OCI-M2 (cell line): ENCODE measurements around the gene TAF1B.

Experiments
- DNase-seq: peaks from one replicate; lab custom pipeline; 2025; ENCODE audit not compliant: unreplicated experiment; lab: John Stamatoyannopoulos, UW

TAF1B gene

DNA sequence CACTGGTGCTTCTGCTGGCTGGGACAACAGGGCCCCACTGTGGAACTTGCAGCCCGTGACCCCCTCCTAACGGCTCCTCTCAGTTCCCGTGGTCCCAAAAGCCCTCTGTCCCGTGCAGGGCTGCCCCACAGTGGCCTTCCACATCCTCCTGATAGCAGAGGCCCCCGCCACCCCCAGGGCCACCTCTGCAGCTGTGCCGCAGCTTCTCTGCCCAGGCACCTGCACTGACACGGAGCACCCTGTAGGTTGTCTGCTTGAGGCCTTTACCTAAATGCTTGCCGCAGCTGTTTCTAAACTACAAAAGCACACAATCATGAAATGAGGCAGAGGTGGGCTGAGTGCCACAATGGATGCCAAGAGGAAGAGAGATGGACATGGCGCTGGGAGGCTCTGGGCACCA is 94.7 kb downstream of the TAF1B start:
- no peak for DNase-seq

GRCh38 chr2:9939587-9940485 is 96.6 kb downstream of the TAF1B start:
- no peak for DNase-seq

- DNase-seq, result no peak
Measured at GRCh38 chr2:9941196-9941995, 98.1 kb downstream of the TAF1B start.

- DNase-seq, result no peak
Measured at GRCh38 chr2:9941996-9942390, 98.7 kb downstream of the TAF1B start.

DNA sequence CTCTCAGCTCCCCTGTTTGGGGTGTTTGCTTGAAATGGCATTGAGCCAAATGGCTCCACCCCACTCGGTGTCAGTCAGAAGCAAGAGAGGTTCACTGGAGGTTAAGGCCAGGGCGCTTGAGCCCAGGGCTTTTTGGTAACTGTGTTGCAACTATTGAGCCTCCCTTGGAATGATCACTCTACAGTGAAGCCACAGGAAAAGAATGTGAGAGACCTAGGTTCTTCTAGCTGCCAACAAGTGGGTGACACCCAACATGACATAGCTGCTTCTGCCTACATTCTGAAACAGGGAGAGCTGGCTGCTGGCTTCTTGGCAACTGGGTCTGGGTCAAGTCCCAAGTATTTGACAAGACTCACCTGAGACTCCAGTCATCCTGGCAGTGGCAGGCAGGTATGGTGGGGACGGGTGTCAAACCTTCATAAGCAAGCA is 101.1 kb downstream of the TAF1B start:
- DNase-seq, result no peak

- DNase-seq, result no peak
Measured at GRCh38 chr2:9945596-9945995, 102.3 kb downstream of the TAF1B start.

DNA sequence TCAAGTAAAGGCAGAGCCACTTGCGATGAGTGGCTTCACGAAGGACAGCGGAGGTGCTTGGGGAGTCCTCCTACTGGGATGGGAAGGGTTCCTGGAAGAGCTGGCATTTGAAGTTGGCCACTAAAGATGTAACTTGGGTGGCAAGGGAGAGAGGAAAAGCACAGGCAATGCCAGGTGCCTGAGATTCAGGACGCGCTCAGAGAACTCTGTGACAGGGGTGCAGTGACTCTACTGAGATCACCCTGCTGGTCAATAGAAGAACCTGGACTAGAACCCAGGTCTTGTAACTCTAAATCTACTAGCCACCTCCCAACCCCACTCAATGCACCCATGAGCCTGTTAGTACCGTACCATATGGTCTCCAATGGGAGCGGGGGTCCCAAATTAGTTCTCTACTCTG is 102.8 kb downstream of the TAF1B start:
- no peak for DNase-seq

- no peak for DNase-seq
Measured at GRCh38 chr2:9946818-9947217, 103.5 kb downstream of the TAF1B start.

DNA sequence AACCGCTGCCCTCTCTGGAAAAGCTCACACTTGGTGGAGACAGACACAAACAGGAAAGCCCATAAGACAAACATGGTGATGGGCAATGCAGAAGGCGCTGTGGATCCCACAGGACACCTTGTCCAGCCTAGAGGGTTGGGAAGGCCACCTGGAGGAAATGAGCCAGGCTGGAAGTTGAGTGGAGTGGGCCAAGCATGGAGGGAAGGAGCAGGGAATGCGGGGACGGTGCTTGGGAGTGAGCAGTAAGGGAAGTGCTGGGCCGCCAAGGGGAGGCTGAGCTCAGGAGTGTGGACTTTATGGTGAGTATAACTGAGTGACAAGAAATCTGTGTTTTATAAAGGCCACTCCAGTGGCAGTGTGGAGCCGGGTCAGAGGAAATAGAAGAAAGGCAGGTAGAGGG is 105.4 kb downstream of the TAF1B start:
- DNase-seq, result no peak

- no peak for DNase-seq
Measured at GRCh38 chr2:9949239-9949991, 106.1 kb downstream of the TAF1B start.

- no peak for DNase-seq
Measured at GRCh38 chr2:9949992-9950520, 106.8 kb downstream of the TAF1B start.

DNA sequence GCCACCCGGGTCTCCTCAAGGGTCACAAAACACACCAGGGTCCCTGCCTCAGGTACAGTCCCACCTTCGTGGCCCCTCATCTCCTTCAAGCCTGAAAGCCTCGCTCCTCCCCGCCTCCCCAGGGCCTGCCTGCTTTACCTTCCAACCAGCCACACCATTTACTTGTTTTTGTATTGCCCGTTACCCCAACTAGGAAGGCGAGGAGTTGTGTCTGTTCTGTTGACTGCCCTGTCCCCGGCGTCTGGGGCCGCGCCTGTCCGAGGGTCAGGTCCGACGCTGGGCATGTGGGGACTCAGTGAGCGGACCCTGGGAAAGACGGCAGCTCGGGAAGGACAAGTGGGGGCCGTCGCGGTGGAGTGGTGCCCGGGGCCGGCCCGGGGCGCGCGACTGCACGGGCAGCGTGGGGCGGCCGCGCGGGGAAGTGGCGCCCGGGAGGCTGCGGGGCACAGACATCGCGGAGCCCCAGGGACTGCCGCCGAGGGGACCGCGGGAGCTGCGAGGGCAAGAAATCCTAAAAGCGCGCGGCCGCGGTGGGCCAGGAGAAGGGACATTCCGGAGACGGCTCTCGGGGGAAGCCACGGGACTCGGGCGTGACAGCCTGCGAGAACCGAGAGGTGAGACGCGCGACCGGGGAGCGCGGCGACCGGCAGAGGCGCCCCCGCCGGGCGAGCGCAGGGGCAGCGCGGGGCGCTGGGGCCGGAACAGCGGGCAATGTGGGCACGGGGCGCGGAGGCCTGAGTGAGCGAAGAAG is 107.4 kb downstream of the TAF1B start:
- no peak for DNase-seq

DNA sequence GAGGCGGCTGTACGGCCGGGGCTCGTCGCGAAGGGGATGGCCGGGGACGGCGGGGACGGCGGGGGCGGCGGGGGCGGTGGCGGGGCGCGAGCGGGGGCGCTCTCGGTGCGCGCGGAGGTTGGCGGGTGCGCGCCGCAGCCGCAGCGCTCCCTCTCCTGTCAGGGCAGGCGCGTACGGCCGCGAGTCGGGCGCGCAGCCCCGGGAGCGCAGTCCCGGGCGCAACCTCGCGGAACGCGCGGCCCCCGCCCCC is 107.9 kb downstream of the TAF1B start:
- DNase-seq, result no peak

DNA sequence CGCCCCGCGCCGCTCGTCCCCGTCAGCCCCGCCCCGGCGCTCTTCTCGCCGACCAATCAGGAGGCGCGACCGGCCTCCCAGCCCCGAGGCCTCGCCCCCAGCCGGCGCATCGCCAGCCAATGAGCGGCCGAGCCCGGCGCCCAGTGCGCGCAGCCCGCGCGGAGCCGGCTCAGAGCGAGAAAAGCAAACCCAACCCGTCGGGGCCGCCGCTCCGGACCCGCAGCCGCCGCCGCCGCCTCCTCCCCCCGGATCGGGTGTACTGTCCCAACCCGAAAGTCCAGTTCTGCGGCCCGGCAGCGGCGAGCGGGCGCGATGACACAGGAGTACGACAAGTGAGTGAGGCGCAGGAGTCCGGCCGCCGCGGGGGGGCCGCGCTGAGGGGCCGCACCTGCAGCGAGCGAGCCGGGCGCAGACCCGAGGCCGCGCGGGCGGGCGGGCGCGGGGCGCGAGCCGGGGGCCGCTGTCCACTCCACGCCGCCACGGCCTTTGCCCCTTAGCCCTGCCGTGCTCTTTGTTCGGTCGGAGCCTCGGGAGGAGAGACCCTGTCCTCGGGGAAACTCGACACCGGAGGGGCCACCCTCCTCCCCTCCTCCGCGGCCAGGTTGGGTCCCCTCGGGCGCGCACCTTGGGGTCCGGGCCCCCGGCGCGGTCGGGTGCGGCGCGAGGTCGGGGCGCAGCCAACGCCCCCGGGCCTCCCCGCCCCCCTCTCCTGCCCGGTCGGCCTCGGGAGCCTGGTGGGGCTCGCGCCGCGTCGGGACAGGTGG is 108.4 kb downstream of the TAF1B start, which contains the start of gene GRHL1:
Gene GRHL1, plus strand, starts transcription at position 172 of the 764 bp plus-strand sequence. Its CDS starts 141 bp downstream, at position 313.
- peak; percentile 18 for DNase-seq

DNA sequence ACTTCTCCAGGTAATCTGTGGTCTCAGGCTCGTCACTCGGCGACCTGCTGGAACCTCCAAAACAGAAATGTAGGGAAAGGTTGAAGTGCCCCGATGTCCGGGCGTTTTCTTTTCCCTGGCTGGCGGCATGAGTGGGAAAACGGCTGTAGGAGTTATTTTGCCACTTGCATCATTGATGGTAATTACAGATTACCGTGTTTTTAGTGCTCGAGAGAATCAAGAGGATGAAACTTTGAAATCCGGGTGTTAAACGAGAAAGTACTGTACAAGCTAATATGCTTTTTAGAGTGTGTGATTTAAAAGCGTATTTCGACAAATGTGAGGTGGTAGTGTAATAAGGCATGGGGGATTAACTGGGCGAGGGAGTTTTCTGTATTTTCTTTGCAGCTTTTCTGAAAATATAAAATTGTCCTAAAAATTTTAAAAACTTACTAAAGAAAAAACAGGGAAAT is 109.0 kb downstream of the TAF1B start:
- DNase-seq, result no peak

- DNase-seq, result no peak
Measured at GRCh38 chr2:9952856-9953503, 109.7 kb downstream of the TAF1B start.

GRCh38 chr2:9954136-9954535 is 110.9 kb downstream of the TAF1B start:
- DNase-seq, result no peak

DNA sequence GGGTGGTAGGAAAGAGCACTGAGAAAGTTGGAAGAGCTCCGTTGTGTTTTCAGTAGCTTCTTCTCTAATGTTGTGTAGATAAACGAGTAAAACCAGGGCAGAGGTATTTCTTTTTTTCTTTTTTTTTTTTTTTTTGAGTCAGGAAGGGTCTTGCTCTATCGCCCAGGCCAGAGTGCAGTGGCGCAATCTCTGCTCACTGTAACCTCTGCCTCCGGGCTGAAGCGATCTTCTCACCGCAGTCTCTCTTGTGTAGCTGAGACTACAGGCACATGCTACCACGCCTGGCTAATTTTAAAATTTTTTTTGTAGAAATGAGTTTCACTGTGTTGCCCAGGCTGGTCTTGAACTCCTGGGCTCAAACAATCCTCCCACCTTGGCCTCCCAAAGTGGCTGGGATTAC is 114.8 kb downstream of the TAF1B start:
- DNase-seq, result no peak

- no peak for DNase-seq
Measured at GRCh38 chr2:9959262-9959661, 116.0 kb downstream of the TAF1B start.
